HG02870 (cell line): ENCODE results near the gene UCK2.

ENCODE experiments used
- ATAC-seq: cut with Tn5 transposase; IDR thresholded peaks from one replicate; pipeline ENCODE4 v1.9.1; 2021; ENCODE audit warnings: mild to moderate bottlenecking, moderate library complexity; ENCODE audit not compliant: unreplicated experiment

Gene UCK2

DNA sequence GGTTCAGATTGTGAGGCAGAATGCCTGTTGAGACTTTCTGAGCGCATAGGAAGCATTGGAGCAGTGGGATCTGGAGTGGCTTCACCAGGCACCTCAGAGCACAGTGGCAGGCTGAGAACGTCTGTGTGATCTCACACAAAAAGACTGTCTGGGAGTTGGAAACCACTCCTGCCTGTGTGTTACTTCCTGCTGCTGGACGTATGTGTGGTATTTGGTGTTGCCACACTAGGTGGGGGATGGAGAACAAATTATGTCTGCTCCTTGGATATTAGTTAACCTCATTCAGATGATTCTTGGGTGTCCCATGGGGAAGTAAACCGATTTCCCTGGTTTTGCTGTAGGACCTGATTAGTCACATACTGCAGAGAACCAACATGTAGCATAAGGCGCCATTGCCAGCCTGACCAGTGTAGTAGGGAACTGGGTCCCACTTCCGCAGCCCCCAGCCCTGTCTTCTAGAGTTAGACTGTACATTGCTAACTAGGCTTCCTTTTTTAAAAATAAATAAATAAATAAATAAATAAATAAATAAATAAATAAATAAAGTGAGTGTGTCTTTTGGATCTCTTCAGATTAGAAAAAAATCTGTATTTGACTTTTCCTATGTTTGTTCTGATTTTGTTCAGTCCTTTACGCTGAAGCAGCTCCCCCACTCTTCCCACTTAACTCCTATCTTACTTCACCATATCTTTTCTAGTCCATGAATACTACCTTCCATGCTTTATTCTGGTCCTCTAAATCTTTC is 26.9 kb downstream of the UCK2 start:
- ATAC-seq, result no peak

DNA sequence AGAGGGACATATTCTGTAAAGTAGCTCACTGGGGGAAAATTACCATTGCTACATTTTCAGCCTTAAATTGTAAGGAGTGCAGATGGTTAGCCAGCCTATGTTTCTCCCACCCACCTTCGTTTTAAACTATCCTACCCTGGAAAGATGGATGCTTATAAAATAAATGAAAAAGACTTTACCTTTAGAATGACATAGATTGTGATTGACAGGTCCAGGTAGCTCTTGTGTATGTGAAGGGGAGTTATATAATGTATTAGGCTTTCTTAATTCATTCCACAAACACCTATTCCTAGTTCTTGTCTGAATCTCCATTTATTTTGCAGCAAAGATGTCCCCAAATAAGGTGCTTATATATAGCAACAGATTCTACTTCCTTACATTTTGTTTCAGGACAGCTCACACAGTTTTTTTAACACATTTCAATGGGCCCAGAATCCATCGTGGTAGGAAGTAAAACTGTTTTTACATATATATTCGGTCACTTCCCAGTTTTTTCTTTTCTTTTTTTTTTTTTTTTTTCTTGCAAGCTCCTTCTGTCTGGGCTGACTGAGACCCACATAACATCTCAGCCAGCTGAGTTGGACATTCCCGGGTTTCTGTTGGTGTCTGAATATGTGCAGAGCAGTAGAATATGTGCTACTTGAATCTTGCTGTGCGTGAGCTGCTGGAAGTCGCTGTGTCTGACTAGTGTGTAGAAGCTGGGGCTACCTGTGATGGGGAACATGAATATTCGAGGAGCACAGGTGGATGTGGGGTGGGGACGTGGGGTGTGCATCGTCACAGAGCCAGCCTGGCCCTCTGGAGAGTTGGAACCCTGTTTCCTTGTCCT is 27.8 kb downstream of the UCK2 start:
- ATAC-seq, result no peak

DNA sequence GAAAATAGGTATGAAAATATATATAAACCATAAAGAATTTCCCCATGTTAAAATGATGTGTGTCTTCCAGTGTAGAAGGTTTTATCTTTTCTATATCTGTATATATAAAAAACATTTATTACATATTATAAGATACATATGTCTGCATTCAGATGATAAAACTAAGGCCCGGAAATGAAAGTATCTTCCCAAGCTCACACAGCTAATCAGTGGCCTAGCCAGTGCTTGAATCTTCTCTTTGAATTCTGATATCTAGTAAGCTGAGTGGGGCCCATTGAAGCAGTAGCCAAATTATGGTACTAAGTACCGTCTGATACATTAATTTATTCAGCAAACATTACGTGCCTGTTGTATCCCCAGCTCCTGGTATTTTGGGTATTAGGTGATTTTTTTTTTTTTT is 28.6 kb downstream of the UCK2 start:
- ATAC-seq, result no peak

DNA sequence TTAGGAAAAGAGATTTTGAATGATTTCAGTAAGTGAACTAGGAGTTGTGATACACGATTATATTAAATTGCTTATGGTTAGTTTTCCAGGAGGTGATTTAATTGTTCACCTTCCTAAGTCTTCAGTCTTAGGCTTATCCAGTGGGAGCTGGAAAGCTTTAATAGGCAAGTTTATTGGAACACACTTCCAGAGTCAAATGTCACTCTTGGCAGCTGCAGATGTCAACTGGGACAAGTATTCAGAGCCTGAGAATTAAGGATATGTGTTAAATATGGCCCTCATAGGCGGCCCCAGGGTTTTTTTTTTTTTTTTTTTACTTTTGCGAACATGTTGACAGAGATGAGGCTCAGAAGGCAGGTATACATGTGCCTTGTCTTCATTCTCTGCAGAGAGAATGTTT is 29.2 kb downstream of the UCK2 start:
- no peak for ATAC-seq

DNA sequence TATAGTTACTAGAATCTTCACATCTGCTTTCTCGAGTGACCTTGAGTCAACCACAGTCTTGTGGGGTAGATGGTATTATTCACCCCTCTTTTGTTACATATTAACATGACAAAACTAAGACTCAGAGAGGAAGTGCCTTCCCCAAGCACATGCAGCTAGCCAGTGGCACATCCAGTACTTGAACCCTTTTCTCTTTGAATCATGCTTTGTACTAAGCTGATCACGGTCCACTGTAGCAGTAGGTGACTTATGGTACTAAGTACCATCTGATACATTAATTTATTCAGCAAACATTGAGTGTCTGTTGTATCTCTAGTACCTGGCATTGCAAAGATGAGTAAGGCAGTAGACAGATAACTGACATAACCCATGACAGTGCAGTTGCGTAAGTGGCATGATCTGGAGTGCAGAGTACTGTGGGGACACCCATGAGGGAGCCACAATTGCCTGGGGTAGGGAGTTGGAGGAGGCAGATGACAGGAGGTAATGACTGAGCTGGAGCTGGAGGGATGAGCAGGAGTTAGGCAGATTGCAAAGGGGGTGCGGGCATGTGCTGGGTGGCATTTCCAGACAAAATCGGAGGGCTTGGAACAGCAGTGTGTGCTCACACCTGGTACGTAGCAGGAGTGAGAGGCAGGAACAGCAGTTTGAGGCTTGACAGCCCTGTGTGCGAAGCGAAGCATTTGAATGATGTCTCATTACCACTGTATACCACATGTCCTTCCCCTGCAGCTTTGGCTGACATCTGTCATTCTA is 29.8 kb downstream of the UCK2 start:
- ATAC-seq, result peak; percentile 70

DNA sequence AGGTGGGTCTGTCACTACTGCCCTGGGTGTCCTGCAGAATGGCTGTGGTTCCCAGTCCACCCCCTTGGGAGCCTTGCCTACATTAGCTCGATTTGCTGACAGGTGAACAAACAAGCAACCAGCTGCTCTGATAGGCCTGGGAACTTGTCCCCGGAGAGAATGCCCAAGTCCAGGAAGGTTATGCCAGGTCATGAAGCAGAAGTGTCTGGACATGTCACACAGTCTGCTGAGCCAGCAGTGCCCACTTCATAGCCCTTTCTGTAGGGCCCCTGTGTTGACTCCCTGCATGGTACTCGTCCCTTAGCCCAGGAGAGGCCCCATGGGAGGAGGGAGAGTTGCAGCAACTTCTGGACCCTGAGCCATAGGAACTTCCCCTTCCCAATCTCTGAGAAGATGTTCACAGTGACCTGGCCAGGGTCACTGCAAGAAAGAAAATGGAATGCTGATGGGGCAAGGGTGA is 31.0 kb downstream of the UCK2 start:
- ATAC-seq, result no peak

DNA sequence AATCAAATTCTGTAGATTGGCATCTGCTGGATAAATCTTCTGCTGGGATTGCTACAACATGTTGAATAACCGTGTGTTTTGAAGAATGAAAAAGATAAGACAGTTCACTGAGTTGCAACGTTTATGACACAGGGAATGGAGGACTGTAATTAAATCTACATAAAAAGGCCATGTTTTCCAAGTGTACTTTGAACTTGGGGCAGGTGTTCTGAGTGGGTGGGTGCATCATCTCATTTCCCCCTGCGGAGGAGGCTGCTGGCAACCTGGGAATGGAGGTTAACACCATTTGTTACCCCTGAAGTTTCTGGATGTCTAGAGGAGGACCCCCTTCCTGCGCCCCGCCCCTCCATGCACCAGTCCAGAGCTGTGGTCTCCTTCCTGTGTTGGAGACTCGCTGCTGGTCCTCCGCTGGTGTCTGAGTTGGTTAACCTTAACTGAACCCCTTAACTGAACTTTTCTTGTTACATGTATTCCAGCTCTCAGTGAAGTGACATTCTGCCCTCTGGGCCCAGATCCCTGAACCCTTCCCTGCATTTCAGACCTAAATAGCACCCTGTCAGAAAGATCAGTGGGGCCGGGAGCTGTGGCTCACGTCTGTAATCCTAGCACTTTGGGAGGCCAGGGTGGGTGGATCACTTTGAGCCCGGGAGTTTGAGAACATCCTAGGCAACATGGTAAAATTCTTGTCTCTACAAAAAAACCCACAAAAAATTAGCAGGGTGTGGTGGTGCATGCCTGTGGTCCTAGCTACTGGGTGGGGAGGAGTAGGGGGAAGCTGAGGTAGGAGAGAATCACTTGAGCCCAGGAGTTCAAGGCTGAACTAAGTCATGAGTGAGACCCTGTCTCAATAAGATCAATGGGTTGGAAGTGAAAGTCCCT is 31.8 kb downstream of the UCK2 start:
- no peak for ATAC-seq

DNA sequence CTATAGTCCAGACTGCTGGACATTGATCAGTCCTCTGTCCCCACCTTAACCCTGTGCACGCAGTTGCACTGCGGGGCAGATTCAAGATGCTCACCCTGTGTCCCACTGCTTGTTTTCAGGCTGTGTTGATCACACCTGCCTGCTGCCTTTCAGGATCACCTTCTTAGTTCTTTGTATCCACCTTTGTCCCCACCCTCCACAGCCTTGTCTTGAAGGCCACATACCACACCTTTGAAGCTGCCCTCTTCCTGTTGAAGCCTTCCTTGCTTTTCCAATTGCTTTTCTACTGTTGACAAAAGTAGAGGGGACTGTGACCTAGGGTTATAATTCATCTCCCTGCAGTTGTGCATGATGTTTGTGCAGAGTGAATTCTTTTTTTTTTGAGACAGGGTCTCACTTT is 32.7 kb downstream of the UCK2 start:
- no peak for ATAC-seq

DNA sequence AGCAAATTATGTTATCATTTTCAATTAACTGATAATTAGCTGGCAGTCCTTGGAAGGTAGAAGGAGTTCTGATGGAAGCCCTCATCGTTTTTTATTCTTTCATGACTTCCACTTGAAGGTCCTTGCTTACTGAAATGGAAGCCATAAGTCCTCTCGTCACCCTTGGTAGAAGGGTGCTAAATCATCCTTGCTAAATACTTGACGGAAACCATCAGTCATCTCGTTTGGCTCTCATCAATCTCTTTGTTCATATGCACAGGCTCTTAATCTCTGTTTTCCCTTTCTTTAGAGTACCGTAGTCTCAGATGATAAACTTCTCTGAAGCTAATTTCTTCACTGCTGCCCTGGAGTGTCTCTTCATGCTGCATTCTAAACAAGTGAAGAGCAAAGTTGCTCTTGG is 34.5 kb downstream of the UCK2 start:
- no peak for ATAC-seq

DNA sequence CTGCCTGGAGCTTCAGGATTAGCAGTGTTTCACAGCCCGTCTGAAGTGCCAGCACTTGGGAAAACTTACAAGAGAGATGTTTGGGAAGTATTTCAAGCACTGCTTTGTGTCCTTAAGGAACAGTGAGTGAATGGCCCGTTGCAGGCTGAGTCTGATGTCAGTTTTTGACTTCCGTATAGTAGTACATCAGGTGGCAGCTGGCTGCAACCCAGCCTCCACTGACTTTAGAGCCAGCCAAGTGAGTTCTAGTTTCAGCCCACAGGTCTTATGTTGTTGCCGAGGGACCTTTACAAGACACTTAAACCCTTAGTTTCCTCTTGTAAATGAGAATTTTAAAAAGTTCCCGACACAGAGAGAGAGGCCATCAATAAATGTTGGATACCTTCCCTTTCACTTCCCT is 35.0 kb downstream of the UCK2 start:
- ATAC-seq, result peak; percentile 76

DNA sequence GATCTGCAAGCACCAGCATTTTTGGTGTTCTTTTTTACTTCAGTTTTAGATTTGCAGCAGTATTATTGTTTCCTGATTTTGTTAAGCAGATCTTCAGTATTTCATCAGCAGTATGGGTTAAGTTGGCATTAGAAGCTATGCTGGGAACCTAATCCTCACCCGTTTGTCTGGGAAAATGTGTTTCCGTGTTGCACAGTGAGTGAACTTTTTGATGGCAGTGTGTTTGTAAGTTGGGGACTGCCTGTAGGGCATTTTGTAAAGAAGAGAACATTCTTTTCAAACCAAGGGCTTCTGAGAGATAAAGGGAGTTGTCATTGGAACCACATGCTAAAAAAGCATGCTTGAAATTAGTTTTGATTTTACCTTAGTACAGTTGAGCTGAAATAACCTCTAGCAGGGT is 35.9 kb downstream of the UCK2 start:
- ATAC-seq, result no peak

DNA sequence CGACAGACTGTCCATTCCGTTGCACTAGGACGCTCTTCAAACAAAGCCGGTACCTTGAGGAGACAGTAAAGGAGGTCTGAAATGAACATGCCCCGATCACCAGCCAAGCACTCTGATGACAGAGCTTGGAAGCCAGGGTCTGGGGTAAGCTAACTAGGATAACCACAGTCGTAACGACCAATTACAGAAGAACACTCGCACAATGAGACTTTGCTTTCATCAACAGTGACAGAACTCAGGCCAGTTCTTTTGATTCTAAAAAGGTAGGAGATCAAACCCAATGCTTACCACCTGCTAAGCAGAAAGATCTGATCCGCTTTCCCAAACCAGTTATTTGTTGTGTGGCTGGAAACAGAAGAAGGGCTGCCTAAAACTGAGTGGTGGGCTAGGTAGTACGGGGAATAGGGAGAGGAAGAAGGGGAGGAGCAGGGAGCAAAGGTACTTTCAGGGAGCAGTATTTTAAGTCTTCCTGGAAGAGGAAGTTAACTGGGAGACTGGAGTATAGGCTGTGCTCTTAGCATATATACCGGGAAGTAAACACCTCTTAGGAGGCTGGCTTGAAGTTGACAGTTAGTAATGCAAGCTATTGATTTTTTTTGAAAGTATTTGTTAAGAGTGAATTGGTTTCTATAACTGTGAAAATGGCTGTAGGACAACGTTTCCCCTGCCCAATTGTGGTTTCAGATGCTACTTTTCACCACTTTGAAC is 38.4 kb downstream of the UCK2 start:
- no peak for ATAC-seq

DNA sequence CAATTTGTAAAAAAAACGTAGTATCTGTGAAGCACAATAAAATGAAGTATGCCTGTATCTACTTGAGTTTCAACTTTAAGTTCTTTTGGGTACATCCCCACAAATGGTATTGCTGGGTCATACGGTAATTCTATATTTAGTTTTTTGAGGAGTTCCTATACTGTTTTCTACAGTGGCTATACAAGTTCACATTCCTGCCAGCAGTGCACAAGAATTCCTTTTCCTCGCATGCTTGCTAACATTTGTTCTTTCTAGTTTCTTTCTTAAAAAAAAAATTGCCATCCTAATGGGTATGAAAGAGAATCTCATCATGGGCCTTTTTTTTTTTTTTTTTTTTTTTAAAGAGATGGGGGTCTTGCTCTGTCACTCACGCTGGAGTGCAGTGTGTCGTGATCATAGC is 41.9 kb downstream of the UCK2 start:
- no peak for ATAC-seq

DNA sequence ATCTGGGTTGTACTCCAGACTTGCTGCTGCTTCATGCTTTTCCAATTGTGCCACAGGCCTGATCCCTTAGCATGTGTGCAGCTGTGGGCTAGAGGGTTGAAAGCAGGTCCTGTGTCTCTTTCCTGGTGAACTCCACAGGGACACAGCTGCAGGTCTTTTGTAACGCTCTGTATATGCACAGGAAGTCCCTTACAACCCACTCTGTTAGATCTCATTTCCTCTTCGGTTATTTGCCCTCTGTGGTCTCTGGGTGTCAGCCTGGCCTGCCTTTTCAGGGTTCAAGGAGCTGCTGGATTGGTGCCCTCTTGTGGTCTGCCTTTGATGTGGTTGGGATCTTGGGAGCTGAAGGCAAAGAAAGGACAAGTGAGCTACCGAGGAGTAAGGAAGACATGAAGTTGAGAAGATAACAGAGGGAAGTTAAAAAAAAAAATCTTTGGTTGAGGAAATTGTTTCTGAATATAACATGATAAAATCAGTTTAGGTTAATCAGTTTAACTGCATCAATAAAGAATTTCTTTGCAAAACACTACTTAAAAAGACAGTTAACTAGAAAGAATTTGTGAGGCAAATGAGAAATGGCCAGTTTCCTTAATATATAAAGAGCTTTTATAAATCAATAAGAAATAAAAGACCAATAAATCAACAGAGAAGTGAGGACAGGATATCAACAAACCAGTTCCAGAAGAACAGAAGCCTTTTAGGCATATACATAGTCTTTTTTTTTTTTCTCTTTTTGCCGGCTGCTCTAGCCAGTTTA is 44.1 kb downstream of the UCK2 start:
- ATAC-seq, result peak; percentile 83

DNA sequence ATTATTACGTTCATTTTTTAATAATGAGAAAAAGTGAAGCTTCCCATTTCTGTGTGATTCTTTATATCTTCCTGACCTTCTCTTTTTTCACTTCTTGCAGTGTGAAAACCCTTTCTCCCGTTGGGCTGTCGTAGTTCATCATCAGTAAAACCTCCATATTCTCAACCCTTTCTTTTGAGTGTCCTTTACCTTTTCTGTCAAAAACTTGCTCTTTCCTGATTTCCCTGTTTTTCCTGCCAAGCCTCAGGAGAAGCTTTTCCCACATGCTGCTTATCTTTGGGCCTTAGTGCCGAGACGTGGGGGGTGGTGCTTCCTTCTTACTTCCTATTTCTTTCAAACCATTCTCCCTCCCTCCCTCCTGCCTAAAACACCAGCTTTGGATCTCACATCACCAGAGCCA is 46.1 kb downstream of the UCK2 start:
- no peak for ATAC-seq

DNA sequence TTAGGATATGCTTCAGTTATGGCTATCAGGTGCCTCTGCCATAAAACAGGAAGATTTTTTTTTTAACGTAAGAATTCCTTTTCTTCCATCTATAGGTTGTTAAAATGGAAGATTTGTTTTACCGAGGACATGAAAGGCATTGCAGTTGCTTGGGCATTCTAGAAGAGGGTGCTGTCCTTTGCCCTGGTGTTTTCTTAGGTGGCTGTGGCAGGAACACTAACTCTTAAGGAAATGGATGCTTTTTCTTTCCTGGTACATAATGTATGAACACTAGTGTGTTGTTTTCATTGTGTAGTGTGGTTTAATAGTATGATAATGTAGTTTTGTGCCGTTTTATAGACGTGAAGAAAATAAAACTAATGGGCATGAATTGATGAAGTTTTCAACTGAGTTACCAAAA is 47.2 kb downstream of the UCK2 start:
- ATAC-seq, result no peak

DNA sequence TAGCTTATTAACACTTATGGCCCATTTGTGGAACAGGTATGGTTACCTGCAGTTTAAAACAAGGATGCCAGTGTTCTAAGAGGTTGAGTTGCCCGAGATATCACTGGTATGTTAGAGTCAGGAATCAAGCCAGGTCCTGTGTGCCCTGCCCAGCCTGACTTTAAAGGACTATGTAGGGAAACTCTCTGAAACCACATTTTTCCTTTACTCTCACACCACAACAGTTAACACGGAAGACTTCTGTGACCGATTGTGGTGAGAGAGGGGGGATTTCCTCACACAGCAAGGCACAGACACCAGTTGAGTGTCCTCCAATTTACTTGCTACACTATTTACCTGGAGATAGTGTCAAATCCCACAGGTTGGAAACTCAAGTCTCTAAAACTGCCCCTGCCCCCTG is 47.8 kb downstream of the UCK2 start:
- peak; percentile 41 for ATAC-seq

DNA sequence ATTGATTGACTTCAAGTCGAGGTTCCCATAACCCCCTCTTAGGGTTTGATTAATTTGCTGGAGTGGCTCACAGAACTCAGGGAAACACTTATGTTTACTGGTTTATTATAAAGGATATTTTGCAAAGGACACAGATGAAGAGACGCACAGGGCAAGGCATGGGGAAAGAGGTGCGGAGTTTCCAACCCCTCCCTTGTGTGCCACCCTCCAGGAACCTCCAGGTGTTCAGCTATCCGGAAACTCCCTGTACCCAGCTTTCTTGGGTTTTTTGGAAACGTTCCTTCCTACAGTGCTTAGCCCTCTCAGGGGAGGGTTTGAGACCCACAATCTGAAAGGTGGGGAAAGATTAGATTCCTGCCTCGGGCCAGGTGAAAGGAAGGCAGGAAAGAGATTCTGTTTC is 48.2 kb downstream of the UCK2 start:
- ATAC-seq, result no peak

DNA sequence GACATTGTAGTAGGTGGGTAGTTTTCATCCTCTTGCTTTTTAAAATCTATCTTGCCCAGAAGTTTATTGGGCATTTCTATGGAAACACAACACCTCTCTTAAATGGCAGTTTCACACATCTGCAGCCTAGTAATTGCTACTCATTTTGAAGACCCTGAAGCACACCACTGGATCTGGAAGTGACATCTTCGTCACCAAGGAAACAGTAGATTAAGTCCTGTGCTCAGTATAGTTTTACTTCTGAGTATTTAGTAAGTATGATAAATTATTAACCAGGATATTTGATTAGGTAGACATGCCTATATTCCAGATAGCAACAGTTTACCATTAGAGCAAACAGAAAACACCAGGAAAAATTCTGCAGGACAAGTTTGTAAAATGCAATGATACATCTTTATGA is 48.7 kb downstream of the UCK2 start:
- no peak for ATAC-seq
